Hematopoietic multipotent progenitor cell (in vitro differentiated cells): ENCODE measurements around the gene DDIAS. TPM values are rescaled to one million over a fixed set of nuclear protein-coding genes. Genes with fewer than 3 reads are reported as not detected.
"Not testable (repeated sequence)": the region's sequence is repeated elsewhere in the genome, so short reads cannot be mapped to it uniquely, and the experiment has no call there.

ENCODE experiments used
- DNase-seq, 3 donors: peaks; one replicate each; pipeline ENCODE4 v3.0.0-alpha.2; 2011 to 2015; ENCODE audit warnings: low read depth in 2 of 3, low spot score in 2 of 3
- total RNA-seq: library from RNA; depleted of rRNA; stranded (reverse); fragments of >200 nt; gene quantifications from one replicate; pipeline ENCODE4 v1.2.3, GENCODE V29; 2012

Gene DDIAS
- total RNA-seq, 1 donor, result 4.0 TPM

GRCh38 chr11:82960779-82961143 is 59.2 kb downstream of the DDIAS start:
- no peak for DNase-seq

DNA sequence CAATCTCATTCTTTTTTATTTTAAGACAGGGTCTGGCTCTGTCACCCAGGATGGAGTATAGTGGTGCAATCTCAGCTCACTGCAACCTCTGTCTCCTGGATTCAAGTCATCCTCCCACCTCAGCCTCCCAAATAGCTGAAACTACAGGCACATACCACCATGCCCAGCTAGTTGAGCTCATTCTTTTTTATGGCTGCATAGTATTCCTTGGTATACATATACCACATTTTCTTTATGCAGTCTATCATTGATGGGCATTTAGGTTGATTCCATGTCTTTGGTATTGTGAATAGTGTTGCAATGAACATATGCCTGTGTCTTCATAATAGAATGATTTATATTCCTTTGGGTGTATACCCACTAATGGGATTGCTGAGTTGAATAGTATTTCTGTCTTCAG is 60.5 kb downstream of the DDIAS start:
- DNase-seq, result not testable (repeated sequence)

DNA sequence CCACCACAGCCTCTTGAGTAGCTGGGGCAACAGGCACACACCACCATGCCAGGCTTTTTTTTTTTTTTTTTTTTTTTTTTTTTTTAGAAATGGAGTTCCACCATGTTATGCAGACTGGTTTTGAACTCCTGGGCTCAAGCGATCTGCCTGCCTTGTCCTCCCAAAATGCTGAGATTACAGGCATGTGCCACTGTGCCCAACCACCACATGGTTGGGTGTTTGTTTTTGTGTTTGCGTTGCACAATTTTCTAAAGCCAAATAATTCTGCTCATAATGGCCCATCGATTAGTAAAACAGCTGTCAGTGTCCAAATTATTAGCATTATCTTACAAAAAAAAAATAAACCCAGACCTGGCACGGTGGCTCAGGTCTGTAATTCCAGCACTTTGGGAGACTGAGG is 65.8 kb downstream of the DDIAS start:
- DNase-seq, result no peak

- DNase-seq, result no peak
Measured at GRCh38 chr11:82969811-82970210, 68.3 kb downstream of the DDIAS start.

GRCh38 chr11:82970507-82971083 is 69.1 kb downstream of the DDIAS start:
- DNase-seq, result not testable (repeated sequence)

DNA sequence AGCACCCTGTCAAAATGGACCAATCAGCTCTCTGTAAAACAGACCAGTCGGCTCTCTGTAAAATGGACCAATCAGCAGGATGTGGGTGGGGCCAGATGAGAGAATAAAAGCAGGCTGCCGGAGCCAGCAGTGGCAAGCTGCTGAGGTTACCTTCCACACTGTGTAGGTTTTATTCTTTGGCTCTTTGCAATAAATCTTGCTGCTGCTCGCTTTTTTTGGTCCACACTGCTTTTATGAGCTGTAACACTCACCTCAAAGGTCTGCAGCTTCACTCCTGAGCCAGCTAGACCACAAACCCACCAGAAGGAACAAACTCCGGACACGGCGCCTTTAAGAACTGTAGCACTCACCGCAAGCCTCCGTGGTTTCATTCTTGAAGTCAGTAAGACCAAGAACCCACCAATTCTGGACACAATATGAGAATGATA is 70.0 kb downstream of the DDIAS start:
- DNase-seq, result peak in 2 of 3 donors; percentile 9 to 48

DNA sequence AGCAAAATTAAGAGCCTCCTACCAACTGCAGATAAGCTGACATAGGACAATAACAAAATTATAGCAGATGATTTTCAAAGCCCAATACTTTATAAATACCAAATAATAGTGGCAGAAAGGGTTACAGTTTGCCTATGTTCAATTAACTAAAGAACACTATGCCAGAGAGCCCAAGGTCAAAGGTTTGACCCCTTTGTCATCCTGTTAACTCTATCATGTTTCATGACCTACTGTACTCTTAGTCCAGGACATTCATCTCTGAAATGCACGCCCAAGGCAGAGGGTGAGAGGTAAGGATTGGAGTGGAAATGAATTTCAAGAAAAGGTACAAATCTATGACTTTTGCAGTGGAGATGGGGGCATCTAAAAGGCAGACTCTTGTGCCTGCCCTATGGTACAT is 70.6 kb downstream of the DDIAS start:
- no peak for DNase-seq

GRCh38 chr11:82974135-82974534 is 72.6 kb downstream of the DDIAS start:
- DNase-seq, result no peak

DNA sequence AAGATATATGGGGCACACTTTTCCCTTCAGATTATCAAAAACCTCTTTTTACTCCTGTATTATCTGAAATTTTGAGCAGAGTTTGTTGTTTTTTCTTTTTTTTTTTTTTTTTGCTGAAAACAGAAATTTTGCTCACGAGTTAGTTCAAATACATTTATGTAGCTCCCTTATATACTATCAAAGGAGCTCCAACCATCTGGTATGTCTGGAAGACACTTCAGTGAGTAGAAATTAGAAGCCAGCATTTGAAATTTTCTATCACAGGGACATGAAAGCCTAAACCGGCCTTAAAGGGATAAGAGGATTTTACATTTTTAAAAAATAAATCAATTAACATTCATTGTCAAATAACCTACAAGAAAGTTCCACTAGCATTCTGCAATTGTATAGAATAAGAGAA is 73.3 kb downstream of the DDIAS start:
- no peak for DNase-seq

DNA sequence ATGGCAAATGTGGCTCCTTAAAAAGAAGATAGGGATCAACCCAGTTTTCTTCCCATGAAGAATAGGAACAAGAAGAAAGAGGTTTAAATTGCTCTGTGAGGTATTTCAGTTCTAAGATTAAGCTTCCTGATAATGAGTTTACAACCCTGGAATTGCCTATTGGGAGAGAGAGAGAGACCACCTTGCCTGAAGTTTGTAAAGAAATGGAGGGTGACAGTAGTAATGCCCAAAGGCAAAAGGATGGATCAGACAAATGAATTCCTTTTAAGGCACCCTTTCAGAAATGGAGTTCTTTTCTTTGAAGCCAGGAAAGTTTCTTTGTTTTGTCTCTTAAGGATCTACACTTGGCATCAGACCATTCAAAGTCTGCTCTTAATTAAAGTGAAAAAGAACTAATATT is 74.3 kb downstream of the DDIAS start:
- no peak for DNase-seq

- DNase-seq, result no peak
Measured at GRCh38 chr11:82976786-82977185, 75.2 kb downstream of the DDIAS start.

- DNase-seq, result no peak
Measured at GRCh38 chr11:82978422-82979099, 77.0 kb downstream of the DDIAS start.

GRCh38 chr11:82979824-82980223 is 78.3 kb downstream of the DDIAS start:
- no peak for DNase-seq

DNA sequence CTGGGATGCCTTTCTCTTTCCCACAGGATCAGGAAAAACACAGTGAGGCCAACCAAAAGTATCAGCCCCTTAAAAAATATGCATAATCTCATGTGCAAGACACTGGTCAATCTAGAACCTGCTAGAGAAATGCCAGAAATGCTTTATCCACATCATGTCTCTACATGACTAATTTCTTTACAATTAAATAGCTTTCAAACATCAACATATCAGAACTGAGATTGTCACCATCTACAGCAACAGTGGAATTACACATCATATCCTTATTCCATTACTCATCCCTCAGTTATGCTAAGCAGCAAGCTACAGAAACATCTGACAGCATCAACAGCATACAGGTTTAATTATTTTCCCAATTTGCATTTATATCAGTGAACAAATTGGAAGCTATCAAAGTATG is 78.8 kb downstream of the DDIAS start:
- DNase-seq, result no peak

- DNase-seq, result no peak
Measured at GRCh38 chr11:82980947-82981346, 79.4 kb downstream of the DDIAS start.

GRCh38 chr11:82981852-82982251 is 80.3 kb downstream of the DDIAS start:
- DNase-seq, result no peak

Other genes starting within 250 kb of the DDIAS start
- gene FAM181B, start 167.9 kb upstream of the DDIAS start, total RNA-seq, result 0.54 TPM
- 23.4 TPM for gene PRCP, start 1.3 kb upstream of the DDIAS start, total RNA-seq
- gene RAB30, start 170.2 kb downstream of the DDIAS start, total RNA-seq, result 0.81 TPM